ENCODE measurements around the gene PRDM16.
"Not testable (repeated sequence)": the region's sequence is repeated elsewhere in the genome, so short reads cannot be mapped to it uniquely, and the experiment has no call there.

Gene PRDM16

DNA sequence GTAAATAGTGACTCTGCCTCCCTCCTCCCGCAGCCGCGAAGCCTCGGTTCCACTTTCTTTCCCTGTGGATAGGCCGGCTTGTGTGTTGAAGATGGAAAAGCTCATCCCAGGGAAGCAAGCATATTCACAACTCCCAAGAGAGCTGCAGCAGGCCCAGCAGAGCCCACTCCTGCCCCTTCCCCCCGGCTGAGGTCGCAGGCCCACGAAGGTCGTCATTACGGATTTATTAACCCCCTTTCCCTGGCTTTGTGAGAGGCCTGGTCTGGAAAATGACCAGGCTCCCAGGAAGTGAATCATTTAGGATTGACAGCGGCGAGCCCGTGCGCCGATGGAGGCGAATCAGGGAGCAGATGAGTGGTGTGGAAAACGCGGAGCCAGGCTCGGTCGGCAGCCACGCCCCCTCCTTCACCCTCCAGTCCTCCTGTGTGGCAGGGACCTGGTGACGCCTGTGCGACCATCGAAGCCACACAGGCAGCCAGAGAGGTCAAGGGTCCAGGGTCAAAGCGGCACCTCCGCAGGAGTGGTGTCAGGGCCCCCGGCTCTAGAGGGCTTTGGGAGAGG, 93.4 kb downstream of the PRDM16 start:
- DNase-seq (ENCODE audit: low read depth): no peak

DNA sequence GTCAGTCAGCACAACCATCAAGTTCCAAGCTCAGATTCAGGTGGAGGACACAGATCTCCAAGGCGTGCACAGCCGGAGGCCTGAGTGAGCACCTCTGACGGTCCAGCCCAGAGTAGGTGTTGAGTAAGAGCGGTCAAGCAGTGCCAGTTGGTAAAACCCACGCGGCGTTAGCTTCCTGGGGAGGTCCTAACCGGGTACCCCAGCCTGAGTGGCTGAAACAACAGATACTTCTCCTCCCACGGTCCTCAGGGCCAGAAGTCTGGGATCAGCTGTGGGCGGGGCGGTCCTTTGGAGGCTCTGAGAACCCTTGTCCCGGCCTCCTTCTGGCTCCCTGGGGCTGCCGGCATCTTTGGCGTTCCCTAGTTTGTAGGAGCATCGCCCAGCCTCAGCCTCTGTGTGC, 94.4 kb downstream of the PRDM16 start:
- no peak for DNase-seq (ENCODE audit: low read depth)

DNA sequence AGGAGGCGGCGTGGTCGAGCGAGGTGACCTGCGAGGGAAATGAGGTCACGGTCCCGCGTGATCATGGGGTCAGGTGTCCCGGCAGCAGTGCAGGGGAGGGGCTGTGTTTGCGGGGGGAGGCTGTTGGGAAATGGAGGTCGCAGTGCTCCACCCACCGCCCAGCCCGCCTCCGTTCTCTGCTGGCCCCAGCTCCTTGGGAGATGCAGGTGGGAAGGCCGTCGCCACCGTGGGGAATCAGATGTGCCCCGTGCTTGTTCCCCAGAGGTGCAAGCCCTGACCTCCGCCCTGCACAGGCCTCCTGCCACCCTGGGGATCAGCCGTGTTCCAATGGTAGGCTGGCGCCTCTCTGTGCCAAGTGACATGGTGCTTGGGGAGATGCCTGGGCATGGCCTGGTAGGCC, 95.7 kb downstream of the PRDM16 start:
- no peak for DNase-seq (ENCODE audit: low read depth)

DNA sequence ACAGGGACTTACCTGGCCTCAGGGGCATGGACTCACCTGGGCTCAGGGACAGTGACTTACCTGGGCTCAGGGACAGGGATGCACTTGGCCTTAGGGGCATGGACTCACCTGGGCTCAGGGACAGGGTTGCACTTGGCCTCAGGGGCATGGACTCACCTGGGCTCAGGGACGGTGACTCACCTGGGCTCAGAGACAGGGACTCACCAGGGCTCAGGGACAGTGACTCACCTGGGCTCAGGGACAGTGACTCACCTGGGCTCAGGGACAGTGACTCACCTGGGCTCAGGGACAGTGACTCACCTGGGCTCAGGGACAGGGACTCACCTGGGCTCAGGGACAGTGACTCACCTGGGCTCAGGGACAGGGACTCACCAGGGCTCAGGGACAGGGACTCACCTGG, 96.2 kb downstream of the PRDM16 start:
- not testable (repeated sequence) for DNase-seq (ENCODE audit: low read depth)

DNA sequence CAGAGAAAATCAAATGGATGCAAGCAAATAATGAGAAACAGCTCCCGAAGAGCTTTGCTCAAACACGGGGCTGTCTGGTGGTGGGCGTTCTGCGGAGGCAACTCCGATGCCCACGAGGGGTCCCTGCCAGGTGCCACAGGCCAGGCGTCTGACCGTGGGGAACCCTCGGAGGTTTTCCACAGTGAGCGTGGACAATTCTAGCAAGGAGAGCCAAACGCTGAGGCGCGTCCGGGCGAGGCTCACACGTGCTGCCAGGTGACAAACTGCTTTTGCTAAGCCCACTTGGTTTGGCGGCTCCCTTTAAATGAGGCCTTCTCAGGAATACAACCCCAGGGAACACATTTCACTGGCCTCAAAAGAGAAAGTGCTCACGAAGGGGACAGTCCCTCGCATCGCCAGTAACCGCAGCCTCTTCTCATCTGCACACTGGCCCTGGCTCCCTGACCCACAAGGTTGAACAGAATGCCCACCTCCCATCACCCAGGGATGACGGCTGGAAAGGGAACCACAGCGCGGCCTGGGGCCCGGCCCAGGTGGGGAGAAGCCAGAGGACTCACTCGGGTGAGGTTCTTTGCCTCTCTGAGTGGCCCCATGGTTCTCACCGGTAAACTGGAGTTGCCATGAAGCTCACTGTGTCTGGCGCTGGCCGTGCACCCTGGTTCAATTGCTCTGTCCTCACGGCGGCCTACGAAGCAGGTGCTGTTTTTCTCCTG, 97.4 kb downstream of the PRDM16 start:
- DNase-seq (ENCODE audit: low read depth): no peak

DNA sequence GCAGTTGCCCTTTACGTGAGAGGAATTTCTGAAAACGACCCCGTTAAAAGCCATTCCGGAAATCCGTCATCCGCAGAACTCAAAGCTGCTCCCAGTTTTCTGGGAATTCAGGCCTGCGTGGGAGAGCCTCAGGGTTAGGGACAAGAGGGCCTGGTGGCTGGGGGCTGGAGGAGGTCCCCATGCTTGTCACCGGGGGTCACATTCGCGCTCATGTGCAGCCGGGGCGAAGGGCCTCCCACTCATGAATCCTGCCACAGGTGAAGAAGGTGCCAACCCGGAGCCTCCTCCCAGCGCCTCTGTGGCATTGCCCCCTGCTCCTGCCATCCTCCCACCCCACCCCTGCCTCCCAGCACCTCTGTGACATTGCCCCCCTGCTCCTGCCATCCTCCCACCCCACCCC, 98.3 kb downstream of the PRDM16 start:
- no peak for DNase-seq (ENCODE audit: low read depth)

DNA sequence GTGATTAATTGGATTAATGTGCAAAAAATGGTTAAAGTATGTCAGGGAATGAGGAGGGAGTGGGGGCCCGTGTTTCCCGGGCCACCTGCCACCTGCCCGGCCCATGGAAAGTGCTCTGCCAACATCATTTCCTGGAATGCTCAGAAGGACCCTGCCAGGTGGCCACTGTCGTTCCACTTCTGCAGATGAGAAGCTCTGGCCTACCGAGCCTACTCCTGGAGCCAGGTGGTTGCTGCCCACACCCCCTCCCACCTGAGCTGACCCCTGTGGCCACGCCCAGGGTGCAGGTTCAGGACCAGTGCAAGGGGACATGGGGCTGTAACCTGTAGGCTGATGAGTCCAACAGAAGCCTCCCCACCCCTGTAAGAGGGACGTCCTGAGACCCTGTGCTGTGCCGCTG, 99.7 kb downstream of the PRDM16 start:
- DNase-seq (ENCODE audit: low read depth): no peak

DNA sequence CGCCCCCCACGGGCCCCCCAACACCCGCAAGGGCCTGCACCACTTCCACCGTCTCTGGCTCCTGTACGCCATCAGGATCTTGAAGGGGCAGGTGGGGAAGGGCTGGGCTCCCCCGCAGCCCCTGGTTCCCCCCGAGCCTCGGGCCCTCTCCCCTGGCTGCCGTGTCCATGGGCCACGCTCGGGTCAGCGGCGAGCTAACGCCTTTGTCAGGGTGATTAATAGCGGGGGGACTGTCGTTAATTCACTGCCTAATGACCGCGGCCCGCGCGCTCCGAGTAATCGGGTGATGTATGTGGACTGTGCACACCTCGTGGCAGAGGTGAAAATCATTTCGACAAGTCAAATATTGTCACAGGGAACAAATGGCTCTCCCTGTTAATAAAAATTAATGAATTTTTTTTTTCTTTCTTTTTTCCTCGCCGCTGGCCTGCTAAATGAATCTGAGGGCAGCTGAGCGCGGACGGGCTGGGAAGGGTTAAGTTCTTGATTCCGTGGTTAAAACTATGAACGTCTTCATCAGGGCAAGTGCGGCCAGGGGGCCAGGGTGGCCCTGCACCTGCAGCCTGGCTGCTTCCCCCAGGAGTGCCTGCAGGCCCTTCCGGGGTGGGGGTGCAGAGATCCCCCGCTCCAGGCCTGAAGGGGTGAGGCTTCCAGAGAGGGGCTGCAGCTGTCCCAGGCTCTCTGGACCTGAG, 100.8 kb downstream of the PRDM16 start:
- no peak for DNase-seq (ENCODE audit: low read depth)

DNA sequence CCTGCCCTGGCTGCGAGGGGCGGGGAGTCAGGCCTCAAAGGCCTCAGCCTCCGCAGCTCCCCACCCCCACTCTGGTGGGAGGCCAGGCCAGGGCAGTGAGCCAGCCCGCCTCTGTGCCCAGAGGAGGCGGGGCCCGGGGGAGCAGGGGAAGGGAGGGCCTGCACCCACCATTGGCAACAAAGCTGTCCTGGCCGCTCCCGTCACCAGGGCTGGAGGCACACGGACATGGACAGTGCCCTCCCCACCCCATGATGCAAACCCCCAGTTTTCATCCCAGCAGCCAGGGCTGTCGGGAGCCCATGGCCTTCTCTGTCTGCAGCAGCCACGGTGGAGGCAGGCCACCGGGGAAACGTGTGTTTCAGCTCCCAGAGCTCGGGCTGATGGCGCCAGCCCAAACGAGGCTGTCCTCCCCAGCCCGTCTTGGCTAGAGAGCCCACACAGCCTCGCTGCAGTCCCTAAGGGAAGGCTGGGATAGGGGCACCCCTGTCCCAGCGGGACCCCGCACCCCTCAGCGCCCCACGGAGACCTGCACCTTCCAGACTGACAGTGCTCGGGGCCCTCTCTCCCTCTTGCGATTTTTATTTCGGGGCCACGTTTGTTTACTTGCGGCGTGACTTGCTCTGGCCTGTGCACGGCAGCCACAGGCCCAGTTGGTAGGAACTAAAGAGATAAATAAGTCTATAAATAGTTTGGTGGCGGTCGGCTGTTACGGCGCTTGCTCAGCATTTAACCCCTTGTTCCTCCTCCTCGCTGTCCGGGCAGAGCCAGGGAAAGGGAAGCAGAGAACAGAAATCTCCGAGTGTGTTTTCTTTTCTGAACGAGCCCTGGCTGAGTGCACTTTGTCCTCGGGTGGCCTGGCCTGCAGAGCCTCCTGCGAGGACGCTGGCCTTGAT, 101.8 kb downstream of the PRDM16 start:
- DNase-seq (ENCODE audit: low read depth): no peak

DNA sequence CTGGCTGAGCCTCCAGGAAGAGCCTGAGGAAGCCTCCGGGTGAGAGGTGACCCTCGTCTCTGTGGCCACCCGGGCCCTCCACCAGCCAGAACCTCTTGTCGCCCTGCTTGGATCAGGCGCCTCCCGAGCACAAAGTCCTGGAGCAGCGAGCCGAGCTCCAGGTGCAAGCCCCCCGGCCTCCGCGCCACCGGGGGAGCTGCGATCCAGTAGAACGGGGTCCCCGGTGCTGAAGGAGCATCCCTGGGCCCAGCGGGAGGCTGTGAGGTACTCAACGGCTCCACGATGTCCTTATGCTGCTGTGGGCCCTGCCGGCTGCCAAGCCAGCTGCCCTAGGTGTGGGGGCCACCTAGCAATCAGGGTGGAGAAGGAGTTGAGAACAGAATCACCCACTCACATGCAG, 102.8 kb downstream of the PRDM16 start:
- DNase-seq (ENCODE audit: low read depth): no peak

DNA sequence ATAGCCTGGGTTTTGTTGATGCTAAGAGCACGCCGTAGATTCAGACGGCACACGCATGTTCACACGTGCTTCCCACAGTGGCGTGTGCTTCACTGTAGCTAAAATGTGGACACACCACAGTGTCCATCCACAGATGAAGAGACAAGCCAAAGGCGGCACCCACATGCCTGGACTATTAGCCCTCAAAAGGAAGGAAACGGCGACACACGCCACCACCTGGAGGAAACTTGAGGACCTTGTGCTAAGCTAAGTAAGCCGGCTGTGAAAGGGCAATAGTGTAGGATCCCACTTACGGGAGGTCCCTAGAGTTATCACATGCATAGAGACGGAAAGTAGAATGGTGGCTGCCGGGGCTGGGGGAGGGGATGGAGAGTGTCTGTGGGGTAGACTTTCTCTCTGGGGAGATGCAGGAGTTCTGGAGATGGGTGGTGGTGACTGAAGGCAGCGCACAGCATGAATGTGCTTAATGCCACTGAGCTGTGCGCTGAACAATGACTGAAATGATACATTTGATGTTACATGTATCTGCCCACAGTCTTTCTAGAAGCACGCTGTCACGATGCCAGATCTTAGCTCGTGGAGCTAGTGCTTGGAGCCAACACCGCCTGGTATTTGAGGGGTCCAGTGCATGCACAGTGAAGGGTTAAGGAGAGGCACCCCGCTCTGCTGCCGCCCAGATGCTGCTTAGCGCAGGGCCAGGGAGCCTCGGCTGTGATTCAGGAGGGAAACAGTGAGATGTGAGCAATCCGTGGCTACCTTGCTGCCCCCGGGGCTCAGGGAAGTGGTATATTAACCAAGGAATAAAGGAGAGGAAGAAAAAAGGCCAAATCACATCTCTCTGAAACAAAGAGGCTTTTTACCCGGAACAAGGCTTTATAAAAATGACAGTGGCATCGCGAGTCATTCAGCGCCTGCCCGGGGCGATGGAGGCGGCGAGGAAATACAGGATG, 103.7 kb downstream of the PRDM16 start:
- DNase-seq (ENCODE audit: low read depth): no peak

DNA sequence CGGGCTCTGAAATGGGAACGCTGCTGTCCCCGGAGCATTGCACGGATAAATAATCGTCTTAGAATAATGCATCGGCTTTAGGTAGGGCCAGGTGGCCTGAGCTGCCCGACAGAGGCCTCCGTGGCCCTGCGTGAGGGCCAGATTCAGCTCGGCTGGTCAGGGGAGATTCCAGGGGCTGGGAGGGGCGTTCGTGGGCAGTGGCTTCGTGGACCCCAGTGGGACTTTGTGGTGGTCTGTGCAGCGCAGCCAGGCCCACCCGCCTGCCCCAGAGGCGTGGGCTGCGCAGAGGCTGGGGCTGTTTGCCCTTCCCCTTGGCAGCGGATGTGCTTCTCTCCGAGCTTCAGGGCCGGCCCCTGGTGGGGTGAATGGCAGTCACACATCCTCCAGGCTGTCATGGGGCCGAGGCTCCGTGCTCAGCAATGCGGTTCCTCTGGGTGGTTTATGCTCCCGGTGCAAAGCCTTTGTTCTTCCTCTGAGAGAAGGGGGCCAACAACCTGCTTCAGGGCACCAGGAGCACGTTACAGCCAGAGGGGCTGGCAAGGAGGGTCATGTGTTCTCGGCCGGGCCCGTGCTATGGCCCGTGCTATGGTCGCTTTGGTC, 104.5 kb downstream of the PRDM16 start:
- DNase-seq (ENCODE audit: low read depth): no peak

DNA sequence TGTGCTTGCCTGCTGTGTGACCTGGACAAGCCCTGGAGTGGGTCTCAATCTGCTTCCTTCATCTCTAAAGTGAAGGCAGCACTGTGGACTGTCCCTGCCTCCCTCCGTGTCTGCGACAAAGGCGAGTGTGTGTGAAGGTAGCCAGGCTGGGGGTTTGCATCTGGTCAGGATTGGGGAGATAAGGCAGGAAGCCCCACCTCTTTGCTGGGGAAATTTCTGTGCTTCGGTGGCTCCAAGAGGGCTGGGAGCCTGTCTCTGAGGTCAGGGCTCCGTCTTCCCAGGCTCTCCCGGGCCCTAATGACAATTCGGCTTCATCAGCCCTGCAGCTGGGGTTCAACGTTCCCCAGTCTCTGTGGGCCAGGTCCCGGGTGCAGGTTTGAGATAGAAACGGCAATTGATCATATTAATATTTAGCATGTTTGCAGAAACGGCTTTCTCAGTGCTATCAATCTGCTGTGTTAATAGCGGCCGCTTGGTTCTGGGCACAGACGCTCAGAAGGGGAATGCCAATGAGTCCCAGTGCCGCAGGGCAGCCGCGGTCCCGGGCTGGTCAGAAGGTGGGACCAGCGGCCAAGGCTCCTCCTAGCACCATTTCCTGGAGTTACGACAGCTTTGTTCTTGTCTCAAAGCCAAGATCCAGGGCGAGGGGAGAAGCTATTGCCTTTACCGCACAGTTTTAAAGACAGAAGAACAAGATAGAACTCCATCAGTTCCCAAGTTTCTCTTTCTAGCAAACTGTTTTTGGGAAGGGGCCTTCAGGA, 105.7 kb downstream of the PRDM16 start:
- no peak for DNase-seq (ENCODE audit: low read depth)

DNA sequence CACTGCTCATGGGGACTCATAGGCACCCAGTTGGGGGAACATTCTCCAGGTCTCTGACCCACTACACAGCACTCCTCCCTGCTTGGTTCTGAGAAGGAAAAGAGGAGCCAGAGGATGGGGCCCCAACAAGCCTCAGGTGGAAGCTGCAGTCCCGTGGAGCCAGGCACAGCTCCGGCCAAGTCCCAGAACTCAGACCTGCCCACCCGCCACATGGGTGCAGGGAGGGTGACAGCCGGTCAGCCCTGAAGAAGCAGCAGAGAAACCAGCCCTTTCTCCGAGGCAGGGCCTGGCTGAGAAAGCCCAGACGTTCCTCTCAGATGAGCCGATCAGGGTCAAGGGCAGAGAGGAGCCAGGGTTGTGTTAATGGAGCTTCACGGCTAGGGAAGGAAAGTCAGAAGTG, 106.5 kb downstream of the PRDM16 start:
- DNase-seq (ENCODE audit: low read depth): no peak

DNA sequence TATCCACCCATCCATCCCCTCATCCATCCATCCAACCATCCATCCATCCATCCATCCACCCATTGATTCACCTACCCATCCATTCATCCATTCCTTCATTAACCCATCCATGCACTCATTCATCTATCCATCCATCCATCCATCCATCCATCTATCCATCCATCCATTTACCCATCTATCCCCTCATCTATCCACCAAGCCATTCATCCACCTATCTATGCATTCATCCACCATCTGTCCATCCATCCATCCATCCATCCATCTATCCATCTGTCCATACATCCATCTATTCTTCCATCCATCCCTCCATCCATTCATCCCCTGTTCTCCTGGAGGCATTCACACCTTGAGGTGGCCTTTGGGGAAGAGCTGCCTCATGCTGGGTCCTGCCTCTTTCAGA, 107.0 kb downstream of the PRDM16 start:
- no peak for DNase-seq (ENCODE audit: low read depth)

DNA sequence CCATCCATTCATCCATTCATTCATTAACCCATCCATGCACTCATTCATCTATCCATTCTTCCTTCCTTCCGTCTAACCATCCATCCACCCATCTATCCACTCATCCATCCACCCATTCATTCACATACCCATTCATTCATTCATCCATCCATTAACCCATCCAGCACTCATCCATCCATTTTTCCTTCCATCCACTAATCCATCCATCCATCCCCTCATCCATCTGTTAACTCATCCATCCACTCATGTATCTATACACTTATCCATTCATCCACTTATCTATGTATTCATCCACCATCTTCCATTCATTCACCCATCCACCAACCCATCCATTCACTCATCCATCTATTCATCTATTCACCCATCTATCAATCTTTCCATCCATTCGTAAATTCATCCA, 107.8 kb downstream of the PRDM16 start:
- no peak for DNase-seq (ENCODE audit: low read depth)

DNA sequence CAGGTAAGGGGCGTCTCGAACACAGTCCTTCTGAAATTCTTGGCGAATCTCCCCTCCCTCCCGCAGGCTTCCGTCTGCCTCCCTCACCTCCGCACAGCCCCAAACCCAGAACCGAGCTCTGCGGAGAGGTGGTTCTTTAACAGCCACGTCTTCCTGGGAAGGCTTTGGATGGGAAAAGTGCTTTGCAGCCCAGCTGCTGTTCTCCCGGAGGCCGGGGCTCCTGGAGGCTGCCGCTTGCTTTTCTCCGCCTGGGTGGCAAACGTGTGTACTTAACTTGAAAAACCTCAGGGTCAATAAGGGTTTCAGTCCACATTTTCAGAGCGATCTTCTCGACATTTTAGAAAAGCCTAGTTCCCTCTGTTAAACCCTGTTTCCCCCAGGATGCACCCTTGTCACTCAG, 109.3 kb downstream of the PRDM16 start:
- DNase-seq (ENCODE audit: low read depth): no peak

DNA sequence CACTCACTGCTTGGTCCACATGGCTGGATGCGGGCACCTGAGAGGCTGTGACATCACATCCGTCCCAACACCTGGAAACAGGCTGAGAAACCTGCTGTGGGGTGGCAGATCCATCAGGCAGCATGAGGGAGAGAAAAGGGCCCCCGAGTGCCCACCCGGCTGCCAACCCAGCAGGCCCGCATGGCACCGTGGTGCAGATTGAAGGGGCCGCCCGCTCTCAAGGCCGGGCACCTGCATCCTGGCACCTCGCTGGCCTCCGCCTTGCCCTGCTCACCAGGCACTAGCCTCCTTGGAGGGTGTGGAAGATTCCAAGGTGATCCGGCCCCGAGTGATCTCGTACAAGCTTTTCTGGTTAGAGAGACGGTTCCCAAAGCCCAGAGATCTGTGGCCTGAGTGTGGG, 110.5 kb downstream of the PRDM16 start:
- no peak for DNase-seq (ENCODE audit: low read depth)

DNA sequence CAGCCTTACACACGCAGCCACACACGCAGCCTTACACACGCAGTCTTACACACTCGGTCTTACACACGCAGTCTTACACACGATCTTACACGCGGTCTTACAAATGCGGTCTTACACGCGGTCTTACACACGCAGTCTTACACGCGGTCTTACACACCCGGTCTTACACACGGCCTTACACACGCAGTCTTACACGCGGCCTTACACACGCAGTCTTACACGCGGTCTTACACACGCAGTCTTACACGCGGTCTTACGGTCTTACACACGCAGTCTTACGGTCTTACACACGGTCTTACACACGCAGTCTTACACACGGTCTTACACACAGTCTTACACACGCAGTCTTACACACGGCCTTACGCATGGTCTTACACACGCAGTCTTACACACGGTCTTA, 111.9 kb downstream of the PRDM16 start:
- no peak for DNase-seq (ENCODE audit: low read depth)

DNA sequence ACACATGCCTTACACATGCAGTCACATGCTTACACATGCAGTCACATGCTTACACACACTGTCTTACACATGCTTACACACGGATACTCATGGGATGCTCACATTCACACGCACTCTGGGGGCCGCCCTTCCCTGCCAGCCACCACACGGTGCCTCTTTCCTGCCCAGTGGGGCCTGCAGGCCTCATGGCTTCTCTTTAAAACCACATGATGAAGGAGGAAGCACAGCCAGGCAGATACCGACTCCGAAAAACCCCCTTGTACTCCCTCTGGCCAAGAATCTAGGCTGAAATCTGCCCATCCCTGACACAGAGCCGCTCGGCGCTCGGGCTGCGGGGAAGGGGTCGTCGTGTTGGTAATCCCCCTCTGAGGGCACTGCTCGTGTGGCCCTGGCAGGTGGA, 113.0 kb downstream of the PRDM16 start:
- DNase-seq (ENCODE audit: low read depth): no peak

All from stimulated activated CD8-positive, alpha-beta memory T cell treated with anti-CD3 and anti-CD28 coated beads, Interleukin-15, amount 100 ng/mL, for 24 hours (primary cell).